Esophagus mucosa (tissue), 1 donor: ENCODE data around the gene CD1B. TPM values are rescaled to one million over a fixed set of nuclear protein-coding genes. Genes with fewer than 3 reads are reported as not detected.
"Not testable (repeated sequence)": the region's sequence is repeated elsewhere in the genome, so short reads cannot be mapped to it uniquely, and the experiment has no call there.

ENCODE experiments used
- ATAC-seq: fragments of 200-7000 bp; cut with Tn5 transposase; one replicate; pipeline ENCODE4 v1.9.1; 2020
- total RNA-seq: library from RNA; stranded (reverse); gene quantifications from one replicate; pipeline ENCODE4 v1.2.4, GENCODE V29; 2023
- donor health status: DM: yes; HTN: yes; CAD: no.

The CD1B gene
- total RNA-seq, 1 donor from 2014 or later: not detected

GRCh38 chr1:158328426-158328825, 2.9 kb downstream of the CD1B start:
- no peak for ATAC-seq

GRCh38 chr1:158327481-158327880, 3.9 kb downstream of the CD1B start:
- ATAC-seq: no peak

DNA sequence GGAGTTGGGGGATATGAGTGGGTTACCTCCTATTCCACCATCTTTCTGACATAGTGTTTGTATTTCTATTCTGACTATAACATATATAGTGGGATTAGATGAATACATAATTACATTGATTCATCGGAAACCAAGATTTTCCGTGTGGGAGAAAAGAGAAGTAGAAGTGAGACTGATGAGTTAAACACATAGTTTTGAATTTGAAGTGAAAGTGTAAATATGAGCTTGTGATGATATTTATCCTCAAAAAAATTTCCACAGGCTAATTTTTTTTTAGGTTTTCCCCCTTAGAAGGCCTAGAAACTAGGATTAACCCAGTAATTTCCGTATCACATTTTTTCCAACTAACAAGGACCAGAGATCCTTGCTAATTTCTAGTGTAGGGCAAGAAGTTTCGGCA, 6.9 kb downstream of the CD1B start:
- ATAC-seq: no peak

GRCh38 chr1:158323866-158324265, 7.5 kb downstream of the CD1B start:
- ATAC-seq: no peak

DNA sequence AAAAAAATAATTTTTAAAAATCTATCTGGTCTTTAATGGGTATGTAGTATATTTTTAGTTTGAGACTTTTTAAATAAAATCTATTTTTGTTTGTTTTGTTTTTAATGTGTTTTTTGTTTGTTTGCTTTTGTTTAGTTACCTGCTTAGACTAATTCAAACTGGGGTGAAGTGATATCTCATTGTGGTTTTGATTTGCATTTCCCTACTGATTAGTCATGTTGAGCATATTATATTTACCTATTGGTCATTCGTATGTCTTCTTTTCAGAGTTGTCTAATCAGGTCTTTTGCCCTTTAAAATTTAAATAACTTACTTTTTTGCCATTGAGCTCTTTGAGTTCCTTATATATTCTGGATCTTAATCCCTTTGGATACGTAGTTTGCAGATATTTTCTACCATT, 20.3 kb downstream of the CD1B start:
- no peak for ATAC-seq

DNA sequence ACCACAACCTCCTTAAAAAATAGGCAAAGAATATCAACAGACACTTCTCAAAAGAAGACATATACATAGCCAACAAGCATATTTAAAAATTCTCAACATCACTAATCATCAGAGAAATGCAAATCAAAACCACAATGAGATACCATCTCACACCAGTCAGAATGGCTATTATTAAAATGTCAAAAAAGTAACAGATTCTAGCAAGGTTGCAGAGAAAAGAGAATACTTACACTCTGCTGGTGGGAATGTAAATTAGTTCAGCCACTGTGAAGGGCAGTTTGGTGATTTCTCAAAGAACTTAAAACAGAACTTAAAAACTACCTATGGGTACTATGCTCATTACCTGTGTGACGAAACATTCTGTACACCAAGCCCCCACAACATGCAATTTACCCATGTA, 20.7 kb downstream of the CD1B start:
- ATAC-seq: no peak

DNA sequence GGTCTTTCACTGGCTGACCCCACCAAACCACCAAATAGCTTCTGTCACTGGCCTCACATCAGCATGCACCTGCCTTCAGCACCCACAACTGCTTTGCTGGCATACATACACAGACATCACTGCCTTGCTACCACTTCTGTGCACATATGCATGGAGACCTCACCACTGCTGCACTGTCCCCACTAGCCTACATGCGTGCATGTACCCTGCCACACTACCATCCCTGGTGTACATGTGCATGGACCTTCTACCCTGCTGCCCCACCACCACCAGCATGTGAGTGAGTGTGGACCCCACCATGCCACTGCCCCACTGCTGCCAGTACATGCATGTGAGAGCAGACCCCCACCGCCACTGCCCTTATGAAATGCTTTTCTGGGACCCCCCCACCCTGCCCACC, 35.5 kb downstream of the CD1B start:
- no peak for ATAC-seq

- no peak for ATAC-seq
Observed at GRCh38 chr1:158290321-158290844, 40.9 kb downstream of the CD1B start.

DNA sequence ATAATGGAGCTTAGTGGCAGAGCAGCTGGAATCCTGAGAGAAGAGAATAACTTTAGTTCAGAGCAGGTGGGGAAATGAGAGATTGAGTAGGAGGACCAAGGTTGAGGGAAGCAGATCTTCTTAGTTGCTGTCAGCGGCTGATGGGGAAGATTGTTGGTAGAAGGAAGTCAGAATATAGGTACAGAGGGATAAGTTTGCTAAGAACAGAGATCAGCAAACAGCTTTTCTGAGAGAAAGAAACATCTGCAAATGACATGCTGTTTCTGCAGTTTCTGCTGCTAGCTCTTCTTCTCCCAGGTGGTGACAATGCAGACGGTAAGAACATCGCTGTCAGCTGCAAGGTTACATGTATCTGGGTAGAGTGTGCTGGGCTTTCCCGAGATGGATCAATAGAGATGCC, 41.5 kb downstream of the CD1B start, which contains the start of gene CD1C:
TSS of gene CD1C (plus strand) at position 113 of the 400 bp plus-strand sequence. CDS start at position 255, 142 bp downstream.
- ATAC-seq: no peak

- no peak for ATAC-seq
Observed at GRCh38 chr1:158286941-158287346, 44.4 kb downstream of the CD1B start.

GRCh38 chr1:158286487-158286886, 44.8 kb downstream of the CD1B start:
- ATAC-seq: no peak

DNA sequence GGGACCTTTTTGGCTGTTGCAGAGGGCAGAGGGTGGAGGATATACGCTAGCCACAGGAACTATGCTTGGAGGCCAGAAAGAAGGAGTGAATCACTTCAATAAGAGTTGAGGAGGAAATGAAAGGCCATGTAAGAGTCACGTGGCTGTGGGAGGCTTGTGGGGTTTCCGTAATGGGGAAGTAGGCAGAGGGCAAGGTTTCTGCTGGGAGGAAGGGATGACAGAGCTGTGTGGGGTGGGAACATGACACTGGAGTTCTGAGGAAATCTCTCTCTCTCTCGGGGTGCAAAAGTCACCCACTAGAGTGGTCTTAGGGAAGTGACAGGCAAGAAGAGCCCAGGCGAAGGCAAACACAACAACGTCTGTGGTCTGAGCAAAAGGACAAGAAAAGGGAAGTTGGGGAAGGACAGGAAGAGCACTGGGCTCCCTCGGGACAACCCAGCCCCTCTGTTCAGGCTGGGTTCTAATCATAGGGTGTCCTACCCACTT, 45.5 kb downstream of the CD1B start:
- ATAC-seq: peak; percentile 57

DNA sequence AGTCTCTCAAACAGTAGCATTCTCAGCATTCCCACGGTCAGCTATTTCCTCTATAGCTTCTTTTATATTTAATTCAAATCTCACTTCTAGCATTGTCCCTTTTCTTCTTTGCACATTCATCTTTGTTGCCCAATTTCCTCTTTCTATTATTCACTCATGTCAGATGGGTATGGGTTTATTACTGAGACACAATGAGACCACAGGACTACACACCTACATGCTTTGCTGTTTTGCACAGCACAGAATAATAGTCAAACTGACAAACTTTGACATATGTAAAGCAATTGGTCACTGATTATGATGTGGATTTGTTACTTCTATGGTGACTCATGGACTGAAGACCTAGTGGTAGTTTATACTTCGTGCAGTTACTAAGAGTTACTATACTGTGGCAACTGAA, 47.4 kb downstream of the CD1B start:
- ATAC-seq: no peak

- ATAC-seq: not testable (repeated sequence)
Observed at GRCh38 chr1:158282421-158282820, 48.9 kb downstream of the CD1B start.

Other genes starting within 250 kb of the CD1B start
- 0.44 TPM for gene CD1D, start 150.6 kb downstream of the CD1B start, total RNA-seq
- not detected for gene CD1A, start 77.1 kb downstream of the CD1B start, total RNA-seq
- 0.32 TPM for gene CD1C, start 41.6 kb downstream of the CD1B start, total RNA-seq
- not detected for gene CD1E, start 22.4 kb upstream of the CD1B start, total RNA-seq
- gene OR10T2, start 67.9 kb upstream of the CD1B start, total RNA-seq: not detected
- gene OR10K2, start 94.7 kb upstream of the CD1B start, total RNA-seq: not detected
- gene OR10K1, start 130.3 kb upstream of the CD1B start, total RNA-seq: not detected
- not detected for gene OR10R2, start 140.7 kb upstream of the CD1B start, total RNA-seq
- gene OR6Y1, start 222.9 kb upstream of the CD1B start, total RNA-seq: not detected
- not detected for gene OR6P1, start 239.0 kb upstream of the CD1B start, total RNA-seq
- gene OR10X1, start 248.4 kb upstream of the CD1B start, total RNA-seq: not detected